GM21528 (cell line): ENCODE results near the gene SRD5A2.
"Not testable (repeated sequence)": the region's sequence is repeated elsewhere in the genome, so short reads cannot be mapped to it uniquely, and the experiment has no call there.

ENCODE experiments used
- ATAC-seq: cut with Tn5 transposase; IDR thresholded peaks from one replicate; pipeline ENCODE4 v1.9.1; 2021; ENCODE audit warnings: mild to moderate bottlenecking, moderate library complexity; ENCODE audit not compliant: unreplicated experiment, low FRiP score

SRD5A2 gene

DNA sequence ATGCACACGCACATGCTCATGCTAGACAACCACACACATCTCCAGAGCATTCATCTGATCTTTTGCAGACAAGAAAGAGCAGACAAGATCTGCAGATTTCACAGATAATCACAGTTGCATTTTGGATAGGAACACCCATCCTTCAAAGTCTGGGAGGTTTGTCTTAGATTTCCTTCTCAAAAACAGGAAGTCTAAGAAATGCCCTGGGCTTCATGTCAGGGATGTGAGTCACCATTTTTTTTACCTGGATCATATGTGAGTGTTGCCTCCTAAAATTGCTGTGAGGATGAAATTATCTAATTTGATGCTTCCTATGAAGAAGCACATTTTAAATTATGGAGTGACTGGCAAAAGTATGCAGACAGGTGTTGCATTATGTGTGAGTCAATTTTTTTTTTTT is 46.1 kb downstream of the SRD5A2 start:
- ATAC-seq, result no peak

DNA sequence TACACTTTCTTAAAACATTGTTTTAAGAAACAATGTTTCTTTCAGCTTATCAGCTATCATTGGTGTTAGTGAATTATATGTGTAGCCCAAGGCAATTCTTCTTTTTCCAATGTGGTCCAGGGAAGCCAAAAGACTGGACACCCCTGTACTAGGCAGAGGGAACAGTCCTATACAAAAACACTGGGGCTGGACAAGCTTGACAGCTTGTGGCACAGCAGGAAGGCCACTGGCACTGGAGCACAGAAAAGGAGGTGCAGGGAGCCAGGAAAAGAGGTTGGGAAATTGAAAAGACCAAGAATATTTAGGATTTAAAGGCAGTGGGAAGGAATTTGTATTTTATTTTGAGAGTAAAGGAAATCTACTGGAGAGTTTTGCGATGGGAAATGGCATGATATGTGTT is 47.7 kb downstream of the SRD5A2 start:
- no peak for ATAC-seq

- no peak for ATAC-seq
Observed at GRCh38 chr2:31531101-31531500, 49.6 kb downstream of the SRD5A2 start.

- ATAC-seq, result no peak
Observed at GRCh38 chr2:31529256-31529655, 51.5 kb downstream of the SRD5A2 start.

GRCh38 chr2:31528823-31529222 is 51.9 kb downstream of the SRD5A2 start:
- no peak for ATAC-seq

DNA sequence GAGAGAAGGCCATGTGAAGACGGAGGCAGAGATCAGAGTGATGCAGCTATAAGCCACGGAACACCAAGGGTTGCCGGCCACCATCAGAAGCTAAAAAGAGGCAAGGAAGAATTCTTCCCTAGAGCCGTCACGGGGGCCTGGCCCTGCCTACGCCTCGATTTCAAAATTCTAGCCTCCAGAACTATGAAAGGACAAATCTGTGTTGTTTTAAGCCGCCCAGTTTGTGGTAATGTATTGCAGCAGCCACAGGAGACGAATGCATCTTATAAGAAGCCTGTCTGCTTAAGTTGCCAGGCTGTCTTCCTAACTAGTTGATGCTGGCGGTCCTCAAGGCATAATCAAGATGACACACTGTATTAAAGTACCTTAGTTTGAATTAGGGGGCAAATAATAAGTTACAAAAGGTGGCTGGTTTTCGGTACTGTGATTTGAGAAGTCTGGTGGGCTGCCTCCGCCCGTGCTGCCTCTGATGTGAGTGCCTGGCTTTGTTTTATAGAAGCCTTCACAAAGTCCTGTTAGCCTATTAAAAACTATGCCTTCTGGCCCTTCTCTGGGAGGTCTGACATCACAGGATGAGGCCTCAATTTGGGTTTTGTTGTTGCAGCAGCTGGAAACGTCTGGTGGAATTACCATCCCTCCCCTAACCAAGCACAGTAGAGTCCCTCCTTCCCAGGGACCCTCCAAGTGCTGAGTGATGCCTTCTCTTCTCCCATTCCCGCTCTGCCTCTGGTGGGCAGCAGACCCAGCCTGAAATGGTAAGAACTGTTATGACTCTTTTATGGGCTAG is 53.6 kb downstream of the SRD5A2 start:
- no peak for ATAC-seq

GRCh38 chr2:31525876-31526275 is 54.9 kb downstream of the SRD5A2 start:
- no peak for ATAC-seq

DNA sequence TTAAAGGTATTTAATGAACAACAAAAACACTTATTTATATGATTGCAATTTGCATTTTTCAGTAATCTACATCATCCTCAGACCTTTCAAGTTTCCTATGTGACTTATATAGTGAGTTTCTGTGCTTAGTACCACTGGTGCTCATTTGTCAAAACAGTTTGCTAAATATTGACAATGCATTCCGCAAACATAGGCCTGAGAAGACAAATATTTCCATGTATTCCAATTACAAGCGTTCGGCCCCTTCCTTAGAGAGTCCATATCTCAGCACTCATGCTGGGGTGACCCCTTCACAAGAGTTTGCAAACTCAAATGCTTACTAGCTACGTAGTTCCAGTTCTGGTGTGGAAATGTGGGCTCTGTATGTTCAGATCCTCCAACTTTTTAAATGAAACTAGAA is 56.1 kb downstream of the SRD5A2 start:
- no peak for ATAC-seq

DNA sequence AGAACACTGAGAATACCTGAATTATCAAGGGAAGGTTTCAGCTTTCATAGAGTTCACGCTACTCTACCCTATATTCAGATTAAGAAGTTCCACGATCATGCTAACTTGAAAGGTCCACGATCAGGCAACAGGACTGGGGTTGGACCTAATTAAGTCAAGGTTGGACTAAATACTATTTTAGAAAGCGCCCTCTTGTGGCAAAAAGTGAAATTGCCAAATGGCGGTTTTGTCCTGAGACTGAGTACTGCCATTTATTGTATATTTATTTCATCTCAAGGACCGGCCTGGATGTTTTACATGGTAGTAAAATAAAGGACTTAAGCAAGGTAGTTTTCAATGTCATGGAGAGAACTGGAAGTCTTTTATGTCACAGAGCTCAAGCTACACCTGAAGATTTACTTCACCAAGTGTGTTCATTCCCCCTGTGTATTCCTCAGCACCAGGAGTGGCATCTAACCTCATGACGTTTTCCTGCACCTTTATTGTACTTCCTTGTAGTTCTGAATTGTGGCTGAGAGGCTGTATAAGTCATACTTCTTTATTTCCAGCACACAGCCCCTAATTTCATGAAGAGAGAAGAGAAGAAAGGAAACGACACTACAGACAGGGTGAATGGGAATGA is 56.8 kb downstream of the SRD5A2 start:
- no peak for ATAC-seq

GRCh38 chr2:31522786-31523185 is 58.0 kb downstream of the SRD5A2 start:
- no peak for ATAC-seq

DNA sequence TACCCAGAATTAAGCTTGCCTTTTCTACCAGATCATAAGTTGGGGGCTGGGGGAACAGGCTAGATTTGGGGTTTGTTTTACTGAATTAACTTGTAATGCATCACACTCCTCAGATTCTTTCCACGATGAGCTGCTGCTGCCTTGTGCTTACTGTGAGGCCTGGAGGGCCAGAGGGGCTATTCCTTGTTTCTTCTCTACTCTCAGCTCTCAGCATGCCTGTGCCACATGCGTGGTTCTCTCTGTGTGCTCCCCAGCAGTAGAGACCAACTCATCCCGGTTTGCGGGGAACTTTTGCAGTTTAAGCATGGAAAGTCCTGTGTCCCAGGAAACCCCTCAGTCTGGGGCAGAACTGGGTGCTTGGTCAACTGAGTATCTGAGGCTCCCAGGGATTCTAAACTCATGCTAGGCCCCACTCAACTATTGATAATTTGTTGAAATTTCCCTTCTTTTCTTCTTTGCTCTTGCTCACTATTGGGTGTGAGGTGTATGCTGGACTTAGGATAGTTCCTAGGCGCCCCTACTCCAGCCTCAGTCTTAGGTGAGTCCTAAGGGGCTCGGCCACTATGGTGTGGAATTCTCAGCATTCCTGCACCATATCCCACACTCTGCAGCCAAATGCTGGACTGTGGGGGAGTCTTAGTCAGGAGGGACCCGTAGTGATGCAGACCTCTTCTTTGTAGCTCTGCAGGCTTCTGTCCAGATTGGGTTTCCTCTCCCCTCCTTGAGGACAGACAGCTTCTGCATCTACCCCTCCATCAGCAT is 63.1 kb downstream of the SRD5A2 start:
- no peak for ATAC-seq

- ATAC-seq, result no peak
Observed at GRCh38 chr2:31515586-31515985, 65.2 kb downstream of the SRD5A2 start.

- no peak for ATAC-seq
Observed at GRCh38 chr2:31513553-31513952, 67.2 kb downstream of the SRD5A2 start.

DNA sequence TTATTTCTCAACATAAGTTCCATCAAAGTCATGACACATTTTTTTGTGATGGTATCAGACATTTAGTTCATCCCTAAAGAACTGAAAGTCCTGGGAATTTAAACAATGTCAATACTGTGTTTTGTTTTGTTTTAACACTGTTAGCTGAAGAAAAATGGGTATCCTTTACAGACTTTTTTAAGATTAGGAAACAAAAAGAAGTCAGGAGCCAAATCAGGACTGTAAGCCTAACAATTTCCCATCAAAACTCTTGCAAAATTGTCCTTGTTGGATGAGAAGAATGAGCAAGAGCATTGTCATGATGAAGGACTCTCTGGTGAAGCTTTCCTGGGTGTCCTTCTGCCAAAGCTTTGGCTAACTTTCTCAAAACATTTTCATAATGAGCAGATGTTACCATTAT is 69.4 kb downstream of the SRD5A2 start:
- no peak for ATAC-seq

DNA sequence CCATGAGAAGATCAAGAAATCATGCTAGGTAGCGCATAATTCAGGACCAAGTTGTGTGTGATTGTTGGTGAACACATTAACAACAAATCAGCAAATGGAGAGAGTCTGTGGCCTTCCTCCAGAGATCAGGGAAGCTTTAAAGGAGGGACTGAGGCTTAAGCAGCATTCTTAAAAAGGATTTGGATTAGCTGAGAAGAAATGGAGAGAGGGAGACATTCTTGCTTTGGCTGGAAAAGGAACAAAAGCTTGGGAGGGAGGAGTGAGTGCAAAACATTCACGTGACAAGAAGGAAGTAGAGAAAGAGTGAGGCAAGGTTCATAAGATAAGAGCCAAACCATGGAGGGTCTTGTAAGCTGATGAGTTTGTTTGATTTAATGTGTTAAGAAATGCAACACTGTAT is 75.6 kb downstream of the SRD5A2 start:
- no peak for ATAC-seq

DNA sequence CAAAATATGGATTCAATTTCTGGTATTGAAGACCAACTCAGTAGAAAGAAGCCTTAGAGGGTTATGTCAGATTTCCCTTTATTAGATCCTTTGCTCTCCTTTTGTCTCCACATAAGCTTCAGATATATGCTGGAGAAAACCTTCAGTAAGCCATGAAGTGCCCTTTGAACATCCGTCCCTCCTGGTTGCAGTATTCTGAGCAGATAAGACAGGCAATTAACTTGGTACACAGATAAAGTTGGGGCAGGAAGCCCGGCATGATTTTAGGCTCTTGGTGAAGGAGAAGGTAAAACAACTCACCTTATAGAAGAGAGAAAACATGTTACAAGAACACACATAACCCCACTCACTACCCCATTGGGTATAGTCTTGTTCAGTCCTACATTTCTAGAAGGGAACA is 76.4 kb downstream of the SRD5A2 start:
- ATAC-seq, result no peak

GRCh38 chr2:31496451-31496874 is 84.3 kb downstream of the SRD5A2 start:
- not testable (repeated sequence) for ATAC-seq

DNA sequence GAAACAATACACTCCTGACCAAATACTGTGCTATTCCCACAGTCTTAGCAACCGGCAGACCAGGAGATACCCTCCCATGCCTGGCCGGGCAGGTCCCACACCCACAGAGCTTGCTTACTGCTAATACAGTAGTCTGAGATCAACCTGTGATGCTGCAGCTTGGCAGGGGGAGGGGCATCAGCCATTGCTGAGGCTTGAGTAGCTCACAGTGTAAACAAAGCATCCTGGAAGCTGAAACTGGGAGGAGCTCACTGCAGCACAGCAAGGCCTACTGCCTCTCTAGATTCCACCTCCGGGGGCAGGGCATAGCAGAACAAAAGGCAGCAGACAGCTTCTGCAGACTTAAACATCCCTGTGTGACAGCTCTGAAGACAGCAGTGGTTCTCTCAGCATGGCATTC is 91.4 kb downstream of the SRD5A2 start:
- ATAC-seq, result not testable (repeated sequence)

- no peak for ATAC-seq
Observed at GRCh38 chr2:31483246-31483645, 97.5 kb downstream of the SRD5A2 start.

GRCh38 chr2:31476511-31477180 is 104.1 kb downstream of the SRD5A2 start:
- ATAC-seq, result no peak

DNA sequence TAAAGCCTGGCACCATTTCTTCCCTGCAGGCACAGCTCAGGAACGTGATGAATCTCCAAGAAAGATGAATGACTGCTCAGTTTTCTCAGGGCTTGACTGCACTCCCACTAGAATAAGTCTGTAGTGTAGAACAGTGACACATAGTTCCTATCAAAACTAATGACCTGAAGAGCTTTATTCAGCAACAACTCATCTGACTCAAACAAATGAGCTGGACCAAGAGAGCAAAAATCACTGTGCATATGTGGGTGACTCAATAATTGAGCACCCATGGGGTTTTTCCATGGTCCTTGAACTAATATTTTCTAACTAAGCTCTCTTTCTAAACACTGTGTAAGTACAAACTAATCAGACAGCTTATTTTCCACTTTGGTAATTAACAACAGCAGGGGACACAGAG is 105.0 kb downstream of the SRD5A2 start:
- ATAC-seq, result no peak
